Activated naive CD4-positive, alpha-beta T cell treated with anti-CD3 and anti-CD28 coated beads for 36 hours (primary cell): ENCODE measurements around the gene ANGPTL4. TPM values are rescaled to one million over a fixed set of nuclear protein-coding genes. Genes with fewer than 3 reads are reported as not detected.

ENCODE experiments used
- CTCF ChIA-PET: fragments of 350-600 bp; sonication (Branson Sonifier 250); formaldehyde crosslinking; loops from one replicate; lab custom pipeline; 2021; ENCODE audit warnings: antibody characterized with exemption; lab: Charles Lee
- DNase-seq: peaks from one replicate; pipeline ENCODE4 v3.0.0-alpha.2; 2020
- H3K27ac Mint-ChIP-seq: one replicate; pipeline ENCODE4 v1.8.0; 2021; ENCODE audit warnings: mild to moderate bottlenecking, mixed read lengths
- H3K27me3 Mint-ChIP-seq: one replicate; pipeline ENCODE4 v1.8.0; 2021; ENCODE audit warnings: low read depth, mixed read lengths
- H3K36me3 Mint-ChIP-seq: one replicate; pipeline ENCODE4 v1.8.0; 2021; ENCODE audit warnings: low read depth, mixed read lengths
- H3K4me1 Mint-ChIP-seq: one replicate; pipeline ENCODE4 v1.8.0; 2021; ENCODE audit warnings: low read depth, mixed read lengths
- H3K4me3 Mint-ChIP-seq: one replicate; pipeline ENCODE4 v1.8.0; 2021; ENCODE audit warnings: mild to moderate bottlenecking, moderate library complexity, mixed read lengths
- H3K9me3 Mint-ChIP-seq: one replicate; pipeline ENCODE4 v1.8.0; 2021; ENCODE audit warnings: mixed read lengths
- intact Hi-C: fragments of 100-400 bp; cut with micrococcal nuclease; formaldehyde crosslinking; loops from one replicate; pipeline ENCODE4 v1.15.1; 2023
- microRNA-seq: library from miRNA; unstranded; fragments of <30 nt; microRNA quantifications from one replicate; pipeline ENCODE4 v1.2.0, GENCODE V29; 2022; ENCODE audit warnings: borderline microRNAs expressed, borderline replicate concordance
- total RNA-seq, 2 experiments: library from RNA; stranded (reverse); gene quantifications; one replicate each; pipeline ENCODE4 v1.2.3, GENCODE V29; 2021

ANGPTL4 gene
- total RNA-seq, 2 experiments from 2014 or later, result not detected

DNA sequence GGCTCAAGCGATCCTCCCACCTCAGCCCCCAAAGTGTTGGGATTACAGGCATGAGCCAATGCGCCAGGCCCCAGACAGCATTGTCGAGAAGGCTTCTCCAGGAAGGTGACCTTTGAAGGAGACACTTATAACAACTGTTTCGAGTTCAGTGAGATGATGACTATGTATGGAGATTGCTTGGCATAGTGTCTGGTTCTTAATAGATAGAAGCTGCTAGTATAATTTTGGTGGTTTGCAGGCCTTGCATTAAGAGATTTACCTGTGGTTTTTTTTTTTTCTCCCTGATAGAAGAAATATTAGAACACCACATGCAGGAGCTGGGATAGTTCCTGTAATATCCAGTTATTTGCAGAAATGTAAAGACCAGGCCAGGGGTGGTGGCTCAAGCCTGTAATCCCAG, 52.8 kb downstream of the ANGPTL4 start:
- Mint-ChIP-seq H3K4me1 (peaks cover 5% of the 10 kb centered on the region), H3K4me3 (no peak overlapping the region), H3K27me3 (no peaks in the 10 kb centered on the region), H3K9me3 (no peaks in the 10 kb centered on the region), H3K36me3 (no peaks in the 10 kb centered on the region), H3K27ac (no peak overlapping the region)
- intact Hi-C loops, result no loop called here
- DNase-seq, result no peak
- CTCF ChIA-PET, result interaction anchor here (1.4 kb wide), 1 partner anchor 89 kb away, joined by 5 read pairs; no protein-coding TSS in a partner anchor

DNA sequence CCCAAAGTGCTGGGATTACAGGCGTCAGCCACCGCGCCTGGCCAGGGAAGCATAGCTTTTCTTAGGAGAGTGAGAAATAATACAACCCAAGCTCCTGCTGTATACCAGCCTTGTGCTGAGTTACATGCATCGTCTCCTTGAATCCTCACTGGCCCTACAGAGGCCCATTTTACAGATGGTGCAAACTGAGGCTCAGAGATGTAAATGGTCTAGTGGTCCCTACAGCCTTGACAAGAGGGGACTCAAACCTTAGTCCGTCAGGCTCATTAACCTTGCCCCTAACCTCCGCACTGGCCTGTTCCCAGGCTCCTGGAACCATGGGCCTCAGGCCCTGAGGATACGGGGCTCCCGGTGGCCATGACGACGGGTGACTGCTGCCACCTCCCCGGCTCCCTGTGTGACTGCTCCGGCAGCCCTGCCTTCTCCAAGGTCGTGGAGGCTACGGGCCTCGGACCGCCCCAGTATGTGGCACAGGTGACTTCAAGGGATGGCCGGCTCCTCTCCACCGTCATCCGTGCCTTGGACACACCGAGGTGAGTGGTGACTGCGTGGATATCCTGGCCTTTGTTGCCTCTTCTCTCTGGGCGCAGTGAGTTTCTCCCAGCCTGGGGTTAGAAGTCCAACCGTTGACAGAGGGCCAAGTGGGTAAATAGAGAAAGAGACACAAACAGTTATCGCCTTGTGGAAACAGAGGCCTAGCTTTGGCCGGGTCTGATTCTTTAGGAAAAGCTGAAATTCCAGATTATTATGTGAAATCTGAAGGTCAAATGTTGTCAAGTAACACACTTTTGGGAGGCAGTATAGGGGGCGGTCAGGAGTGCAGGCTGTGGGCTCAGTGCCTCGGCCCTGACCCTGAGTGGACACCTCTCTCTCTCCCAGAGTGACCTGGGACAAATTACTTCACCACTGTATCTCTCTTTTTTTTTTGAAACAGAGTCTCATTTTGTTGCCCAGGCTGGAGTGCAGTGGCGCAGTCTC, 57.8 kb downstream of the ANGPTL4 start:
- Mint-ChIP-seq H3K9me3 (no peaks in the 10 kb centered on the region), H3K27me3 (no peaks in the 10 kb centered on the region), H3K36me3 (peaks cover 6% of the 10 kb centered on the region), H3K27ac (no peak overlapping the region), H3K4me3 (no peak overlapping the region), H3K4me1 (no peaks in the 10 kb centered on the region)
- intact Hi-C loops, result no loop called here
- no peak for DNase-seq
- CTCF ChIA-PET, result interaction anchor here (1.1 to 1.2 kb wide), 2 partner anchors 65 to 157 kb away, joined by 3 read pairs; no protein-coding TSS in a partner anchor

DNA sequence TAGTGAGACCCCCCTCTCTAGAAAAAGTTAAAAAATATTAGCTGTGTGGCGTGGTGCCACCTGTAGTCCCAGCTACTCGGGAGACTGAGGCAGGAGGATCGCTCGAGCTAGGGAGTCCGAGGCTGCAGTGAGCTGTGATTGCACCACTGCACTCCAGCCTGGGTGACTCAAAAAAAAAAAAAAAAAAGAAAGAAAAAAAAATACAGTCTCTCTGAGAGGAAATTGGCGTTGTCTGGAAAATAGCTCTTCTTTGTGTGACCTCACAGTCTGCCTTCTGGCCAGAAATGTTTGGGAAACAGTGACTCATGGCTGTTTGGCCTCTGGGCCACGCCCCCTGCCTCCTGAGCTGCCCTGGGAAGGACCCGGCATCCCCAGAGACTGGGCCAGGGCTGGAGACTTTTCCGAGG, 59.9 kb downstream of the ANGPTL4 start:
- no peaks in the 10 kb centered on the region for H3K4me1 Mint-ChIP-seq
- H3K4me3 Mint-ChIP-seq, result no peak overlapping the region
- no peaks in the 10 kb centered on the region for H3K9me3 Mint-ChIP-seq
- intact Hi-C loops, result no loop called here
- peaks cover 6% of the 10 kb centered on the region for H3K36me3 Mint-ChIP-seq
- CTCF ChIA-PET, result no interaction called here
- H3K27ac Mint-ChIP-seq, result no peak overlapping the region
- no peaks in the 10 kb centered on the region for H3K27me3 Mint-ChIP-seq
- no peak for DNase-seq

Small RNA genes within 50 kb of the gene (microRNA-seq; reads per million reads assigned to microRNA genes)
- gene MIR4999, result 6.6 reads per million, percentile 9 among the genes with 10 or more reads in this experiment

Other genes starting within 250 kb of the ANGPTL4 start
- gene FBN3, start 214.6 kb upstream of the ANGPTL4 start, total RNA-seq, result not detected
- 10 to 100 TPM; 15.7 to 19.4 TPM for gene CERS4, start 154.8 kb upstream of the ANGPTL4 start, total RNA-seq
- gene CD320, start 55.8 kb upstream of the ANGPTL4 start, total RNA-seq, result 10 to 100 TPM; 37.6 to 40.1 TPM
- 100 to 1,000 TPM in 1 of 2 experiments, 10 to 100 TPM in 1; 95.9 to 104 TPM for gene NDUFA7, start 42.8 kb upstream of the ANGPTL4 start, total RNA-seq
- gene RPS28, start 42.7 kb upstream of the ANGPTL4 start, total RNA-seq, result 1,000 to 10,000 TPM; 2,814 to 3,007 TPM
- gene KANK3, start 20.9 kb upstream of the ANGPTL4 start, total RNA-seq, result under 1 TPM; 0.17 to 0.36 TPM
- gene RAB11B, start 26.2 kb downstream of the ANGPTL4 start, total RNA-seq, result 10 to 100 TPM; 61.9 to 69.6 TPM
- 10 to 100 TPM in 1 of 2 experiments, 1 to 10 TPM in 1; 9.2 to 10.3 TPM for gene MARCHF2, start 49.1 kb downstream of the ANGPTL4 start, total RNA-seq
- 100 to 1,000 TPM; 151 to 169 TPM for gene HNRNPM, start 80.8 kb downstream of the ANGPTL4 start, total RNA-seq
- gene PRAM1, start 138.5 kb downstream of the ANGPTL4 start, total RNA-seq, result under 1 TPM; 0.40 to 0.45 TPM
- gene ZNF414, start 150.0 kb downstream of the ANGPTL4 start, total RNA-seq, result 10 to 100 TPM; 19.8 to 24.1 TPM
- 1 to 10 TPM; 2.0 to 2.2 TPM for gene MYO1F, start 213.3 kb downstream of the ANGPTL4 start, total RNA-seq
- gene ADAMTS10, start 246.6 kb downstream of the ANGPTL4 start, total RNA-seq, result 1 to 10 TPM; 3.3 to 3.5 TPM